ENCODE data around the gene CCDC93. TPM values are rescaled to one million over a fixed set of nuclear protein-coding genes. Genes with fewer than 3 reads are reported as not detected.

The CCDC93 gene
- total RNA-seq, 1 donor from 2014 or later = 64.5 TPM

DNA sequence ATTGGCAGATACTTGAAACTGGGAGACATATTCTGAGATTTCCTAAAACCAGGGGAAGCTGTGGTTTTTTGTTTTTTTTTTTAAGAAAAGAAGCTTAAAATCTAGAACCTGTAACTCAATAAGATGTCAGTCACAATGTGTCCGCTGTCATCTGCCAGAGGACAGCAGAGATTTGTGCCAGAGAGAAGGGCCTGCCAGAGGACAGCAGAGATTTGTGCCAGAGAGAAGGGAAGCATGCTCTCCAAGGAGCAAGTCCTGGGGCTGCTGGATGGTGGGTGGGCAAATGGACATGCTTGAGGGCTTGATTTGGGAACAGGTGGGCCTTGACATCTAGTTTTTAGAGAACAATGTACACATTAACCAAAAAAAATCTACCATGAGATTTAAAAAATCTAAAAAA lies 77.9 kb downstream of the CCDC93 start:
- Mint-ChIP-seq H3K27ac (ENCODE audit: unreplicated experiment) (no peak overlapping the region), H3K36me3 (ENCODE audit: low read depth, unreplicated experiment) (peaks cover 66% of the 10 kb centered on the region), H3K9me3 (ENCODE audit: unreplicated experiment) (no peaks in the 10 kb centered on the region), H3K4me1 (ENCODE audit: unreplicated experiment) (peaks cover 70% of the 10 kb centered on the region), H3K4me3 (ENCODE audit: unreplicated experiment) (no peak overlapping the region), H3K27me3 (ENCODE audit: unreplicated experiment) (peaks cover 8% of the 10 kb centered on the region)
- no peak for DNase-seq (ENCODE audit: low spot score)
- TF ChIP-seq, protein P1, sequence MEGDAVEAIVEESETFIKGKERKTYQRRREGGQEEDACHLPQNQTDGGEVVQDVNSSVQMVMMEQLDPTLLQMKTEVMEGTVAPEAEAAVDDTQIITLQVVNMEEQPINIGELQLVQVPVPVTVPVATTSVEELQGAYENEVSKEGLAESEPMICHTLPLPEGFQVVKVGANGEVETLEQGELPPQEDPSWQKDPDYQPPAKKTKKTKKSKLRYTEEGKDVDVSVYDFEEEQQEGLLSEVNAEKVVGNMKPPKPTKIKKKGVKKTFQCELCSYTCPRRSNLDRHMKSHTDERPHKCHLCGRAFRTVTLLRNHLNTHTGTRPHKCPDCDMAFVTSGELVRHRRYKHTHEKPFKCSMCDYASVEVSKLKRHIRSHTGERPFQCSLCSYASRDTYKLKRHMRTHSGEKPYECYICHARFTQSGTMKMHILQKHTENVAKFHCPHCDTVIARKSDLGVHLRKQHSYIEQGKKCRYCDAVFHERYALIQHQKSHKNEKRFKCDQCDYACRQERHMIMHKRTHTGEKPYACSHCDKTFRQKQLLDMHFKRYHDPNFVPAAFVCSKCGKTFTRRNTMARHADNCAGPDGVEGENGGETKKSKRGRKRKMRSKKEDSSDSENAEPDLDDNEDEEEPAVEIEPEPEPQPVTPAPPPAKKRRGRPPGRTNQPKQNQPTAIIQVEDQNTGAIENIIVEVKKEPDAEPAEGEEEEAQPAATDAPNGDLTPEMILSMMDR (IDR thresholded peaks at IDR 0.05; ENCODE audit: unreplicated experiment) = no peak

DNA sequence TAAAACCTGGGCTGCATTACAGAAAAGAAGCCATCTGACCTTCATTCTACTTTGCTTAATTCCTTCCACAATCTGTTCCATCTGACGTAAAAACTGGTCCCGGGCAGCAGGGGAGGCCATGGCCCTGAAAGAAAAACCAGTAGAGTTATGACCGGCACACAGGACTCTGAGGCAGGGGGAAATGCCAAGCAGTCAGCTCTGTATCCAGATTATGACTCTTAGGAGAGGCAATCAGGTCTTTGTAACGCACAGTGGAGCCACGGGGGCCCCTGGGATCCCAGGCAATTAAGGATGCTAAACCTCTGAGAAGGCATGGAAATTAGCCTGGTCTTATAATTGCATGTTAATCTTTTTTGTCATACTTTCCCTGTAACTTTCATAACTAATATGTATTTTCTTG lies 78.4 kb downstream of the CCDC93 start:
- TF ChIP-seq, protein P1 (IDR thresholded peaks at IDR 0.05; ENCODE audit: unreplicated experiment) = no peak
- Mint-ChIP-seq H3K9me3 (ENCODE audit: unreplicated experiment) (no peaks in the 10 kb centered on the region), H3K4me3 (ENCODE audit: unreplicated experiment) (peak overlapping the region; percentile 13), H3K36me3 (ENCODE audit: low read depth, unreplicated experiment) (peaks cover 66% of the 10 kb centered on the region), H3K4me1 (ENCODE audit: unreplicated experiment) (peaks cover 70% of the 10 kb centered on the region), H3K27ac (ENCODE audit: unreplicated experiment) (peak overlapping the region; percentile 87), H3K27me3 (ENCODE audit: unreplicated experiment) (peaks cover 8% of the 10 kb centered on the region)
- DNase-seq (ENCODE audit: low spot score) = no peak

DNA sequence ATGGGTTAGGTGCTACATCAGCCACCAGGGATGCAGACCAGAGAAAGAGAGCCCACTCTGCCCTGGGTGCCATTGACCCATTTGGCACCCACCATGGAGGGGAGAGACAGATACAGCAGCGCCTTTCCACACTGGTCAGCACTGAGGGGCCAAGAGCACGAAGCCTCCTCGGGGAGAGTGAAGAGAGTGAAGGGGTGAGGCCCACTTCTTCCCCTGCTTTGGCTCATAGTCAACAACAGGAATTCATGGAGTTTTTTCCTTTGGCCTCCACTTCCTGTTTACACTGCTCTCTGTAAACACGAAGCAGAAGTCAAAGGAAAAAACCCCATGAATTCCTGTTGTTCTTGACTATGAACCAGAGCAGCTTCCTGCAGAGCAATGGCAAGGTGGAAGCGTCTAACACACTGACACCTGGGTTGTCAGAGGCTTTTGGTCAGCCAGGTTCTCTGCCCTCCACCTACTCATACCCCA lies 80.0 kb downstream of the CCDC93 start:
- Mint-ChIP-seq H3K9me3 (ENCODE audit: unreplicated experiment) (no peaks in the 10 kb centered on the region), H3K27me3 (ENCODE audit: unreplicated experiment) (peaks cover 8% of the 10 kb centered on the region), H3K36me3 (ENCODE audit: low read depth, unreplicated experiment) (peaks cover 64% of the 10 kb centered on the region), H3K27ac (ENCODE audit: unreplicated experiment) (peak overlapping the region; percentile 90), H3K4me3 (ENCODE audit: unreplicated experiment) (peak overlapping the region; percentile 48), H3K4me1 (ENCODE audit: unreplicated experiment) (peaks cover 56% of the 10 kb centered on the region)
- DNase-seq (ENCODE audit: low spot score) = no peak
- TF ChIP-seq, protein P1 (IDR thresholded peaks at IDR 0.05; ENCODE audit: unreplicated experiment) = no peak

DNA sequence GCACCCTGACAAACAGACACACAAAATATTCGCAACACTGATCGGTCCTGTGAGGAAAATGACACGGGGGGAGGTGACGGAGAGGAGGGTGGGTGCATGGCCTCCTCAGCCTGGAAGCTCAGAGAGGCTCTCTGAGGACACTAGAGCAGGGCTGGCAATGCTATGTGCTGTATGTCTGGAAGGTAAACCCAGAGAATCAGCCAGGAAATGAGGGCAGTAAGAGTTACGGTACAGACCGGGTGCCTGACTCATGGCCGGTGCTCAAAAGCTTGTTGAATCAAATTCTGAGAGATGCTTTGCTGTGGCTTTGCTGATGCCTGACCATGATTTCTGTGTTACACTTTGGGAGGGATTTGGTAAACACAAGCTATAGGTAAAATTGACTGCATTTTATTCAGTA lies 81.9 kb downstream of the CCDC93 start:
- H3K4me1 Mint-ChIP-seq (ENCODE audit: unreplicated experiment) = peaks cover 39% of the 10 kb centered on the region
- H3K9me3 Mint-ChIP-seq (ENCODE audit: unreplicated experiment) = no peaks in the 10 kb centered on the region
- H3K27me3 Mint-ChIP-seq (ENCODE audit: unreplicated experiment) = peaks cover 8% of the 10 kb centered on the region
- TF ChIP-seq, protein P1 (IDR thresholded peaks at IDR 0.05; ENCODE audit: unreplicated experiment) = no peak
- H3K27ac Mint-ChIP-seq (ENCODE audit: unreplicated experiment) = peak overlapping the region; percentile 73
- peak overlapping the region; percentile 31 for H3K4me3 Mint-ChIP-seq (ENCODE audit: unreplicated experiment)
- peaks cover 71% of the 10 kb centered on the region for H3K36me3 Mint-ChIP-seq (ENCODE audit: low read depth, unreplicated experiment)
- DNase-seq (ENCODE audit: low spot score) = no peak

DNA sequence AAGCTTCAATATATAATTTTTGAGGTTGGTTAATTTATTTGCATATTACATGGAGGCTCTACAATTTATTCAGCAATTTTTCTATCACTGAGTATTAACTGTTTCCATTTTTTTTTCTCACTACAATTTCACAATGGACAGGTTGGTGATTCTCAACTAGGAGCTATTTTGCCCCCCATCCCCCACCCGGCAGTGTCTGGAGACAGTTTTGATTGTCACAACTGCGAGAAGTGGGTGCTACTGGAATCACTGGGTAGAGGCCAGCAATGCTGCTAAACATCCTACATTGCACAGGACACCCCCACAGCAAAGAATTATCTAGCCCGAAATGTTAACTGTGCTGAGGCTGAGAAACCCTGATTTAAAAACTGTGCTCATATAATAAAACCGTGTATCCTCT lies 82.6 kb downstream of the CCDC93 start:
- DNase-seq (ENCODE audit: low spot score) = no peak
- Mint-ChIP-seq H3K27ac (ENCODE audit: unreplicated experiment) (no peak overlapping the region), H3K27me3 (ENCODE audit: unreplicated experiment) (peaks cover 8% of the 10 kb centered on the region), H3K4me1 (ENCODE audit: unreplicated experiment) (peaks cover 32% of the 10 kb centered on the region), H3K9me3 (ENCODE audit: unreplicated experiment) (no peaks in the 10 kb centered on the region), H3K4me3 (ENCODE audit: unreplicated experiment) (no peak overlapping the region), H3K36me3 (ENCODE audit: low read depth, unreplicated experiment) (peaks cover 65% of the 10 kb centered on the region)
- TF ChIP-seq, protein P1 (IDR thresholded peaks at IDR 0.05; ENCODE audit: unreplicated experiment) = no peak
